Activated T-cell treated with anti-CD3 and anti-CD28 coated beads, Interleukin-2, amount 50 U/mL, for 24 hours (primary cell): ENCODE measurements around the gene BTNL8.
A peak's percentile ranks its signal among the peaks of the same experiment; 100 is the strongest.

Source experiments
- DNase-seq: peaks from one replicate; pipeline ENCODE4 v3.0.0-alpha.2; 2020
- H3K27ac Mint-ChIP-seq: 2 replicates; pipeline ENCODE4 v1.8.0; 2020; ENCODE audit warnings: mild to moderate bottlenecking, mixed read lengths
- H3K27me3 Mint-ChIP-seq: 2 replicates; pipeline ENCODE4 v1.8.0; 2020; ENCODE audit warnings: mixed read lengths
- H3K36me3 Mint-ChIP-seq: 2 replicates; pipeline ENCODE4 v1.8.0; 2020; ENCODE audit warnings: low read depth, mixed read lengths
- H3K4me1 Mint-ChIP-seq: 2 replicates; pipeline ENCODE4 v1.8.0; 2020; ENCODE audit warnings: low read depth, mixed read lengths
- H3K4me3 Mint-ChIP-seq: 2 replicates; pipeline ENCODE4 v1.8.0; 2020; ENCODE audit warnings: mild to moderate bottlenecking, moderate library complexity, mixed read lengths
- H3K9me3 Mint-ChIP-seq: 2 replicates; pipeline ENCODE4 v1.8.0; 2020; ENCODE audit warnings: mixed read lengths

The BTNL8 gene

DNA sequence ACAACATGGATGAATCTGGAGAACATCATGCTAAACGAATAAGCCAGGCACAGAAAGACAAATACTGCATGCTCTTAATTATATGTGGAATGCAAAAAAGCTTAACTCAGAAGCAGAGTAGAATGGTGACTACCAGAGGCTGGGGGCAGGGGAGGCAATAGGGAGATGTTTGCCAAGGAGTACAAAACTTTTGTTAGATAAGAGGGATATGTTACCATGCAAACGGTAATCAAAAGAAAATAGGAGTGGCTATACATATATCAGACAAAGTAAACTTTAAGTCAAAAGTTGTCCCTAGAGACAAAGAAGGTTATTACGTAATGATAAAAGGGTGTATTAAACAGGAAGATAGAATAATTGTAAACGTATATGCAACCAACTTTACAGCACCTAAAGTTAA lies 71.9 kb downstream of the BTNL8 start:
- Mint-ChIP-seq H3K4me1 (peaks cover 10% of the 10 kb centered on the region), H3K27me3 (peaks cover 9% of the 10 kb centered on the region), H3K4me3 (no peak overlapping the region), H3K27ac (no peak overlapping the region), H3K9me3 (no peaks in the 10 kb centered on the region), H3K36me3 (no peaks in the 10 kb centered on the region)
- no peak for DNase-seq

DNA sequence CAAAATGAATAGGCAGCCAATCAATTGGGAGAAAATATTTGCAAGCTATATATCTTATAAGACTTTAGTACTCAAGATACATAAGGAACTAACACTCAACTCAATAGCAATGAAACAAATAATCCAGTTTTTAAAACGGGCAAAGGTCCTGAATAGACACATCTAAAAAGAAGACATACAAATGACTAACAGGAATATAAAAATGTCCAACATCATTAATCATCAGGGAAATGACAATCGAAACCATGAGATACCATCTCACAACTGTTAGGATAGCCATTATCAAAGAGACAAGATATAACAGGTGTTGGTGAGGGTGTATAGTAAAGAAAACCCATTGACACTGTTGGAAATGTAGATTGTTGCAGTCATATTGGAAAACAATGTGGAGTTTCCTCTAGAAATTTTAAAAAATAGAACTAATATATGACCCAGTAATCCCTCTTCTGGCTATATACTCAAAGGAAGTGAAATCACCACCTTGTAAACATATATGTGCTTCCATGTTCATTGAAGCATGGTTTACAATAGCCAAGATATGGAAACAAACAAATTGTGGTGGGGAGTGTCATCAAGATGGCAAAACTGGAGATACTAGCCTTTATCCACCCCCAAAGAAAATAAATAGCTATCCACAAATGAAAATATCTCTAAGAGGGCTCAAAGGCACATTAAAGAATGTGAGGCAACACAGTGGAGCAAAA lies 75.8 kb downstream of the BTNL8 start:
- Mint-ChIP-seq H3K27ac (no peak overlapping the region), H3K9me3 (no peaks in the 10 kb centered on the region), H3K36me3 (no peaks in the 10 kb centered on the region), H3K4me3 (no peak overlapping the region), H3K4me1 (peaks cover 22% of the 10 kb centered on the region), H3K27me3 (peaks cover 2% of the 10 kb centered on the region)
- DNase-seq, result no peak

DNA sequence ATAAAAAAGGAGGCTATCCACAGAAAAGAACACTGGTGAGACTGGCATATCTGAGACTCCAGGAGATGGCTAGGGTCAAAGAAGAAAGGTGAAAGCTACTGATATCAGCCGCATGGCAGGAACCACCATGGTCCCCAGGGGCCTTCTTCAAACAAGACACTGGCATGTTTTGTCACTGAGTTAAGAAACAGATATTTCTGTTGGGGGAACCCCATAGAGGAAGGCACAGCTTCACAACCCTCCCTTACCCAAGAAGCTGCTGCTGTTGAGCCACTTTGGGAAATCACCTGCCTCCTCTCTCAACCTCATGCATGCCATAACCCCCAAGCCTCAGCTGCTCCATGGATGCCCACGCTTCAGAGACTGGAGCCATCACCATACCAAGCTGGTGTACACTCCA lies 76.4 kb downstream of the BTNL8 start:
- DNase-seq, result no peak
- peaks cover 22% of the 10 kb centered on the region for H3K4me1 Mint-ChIP-seq
- H3K27ac Mint-ChIP-seq, result peak overlapping the region; percentile 5
- H3K9me3 Mint-ChIP-seq, result no peaks in the 10 kb centered on the region
- H3K36me3 Mint-ChIP-seq, result no peaks in the 10 kb centered on the region
- no peak overlapping the region for H3K4me3 Mint-ChIP-seq
- peaks cover 2% of the 10 kb centered on the region for H3K27me3 Mint-ChIP-seq

DNA sequence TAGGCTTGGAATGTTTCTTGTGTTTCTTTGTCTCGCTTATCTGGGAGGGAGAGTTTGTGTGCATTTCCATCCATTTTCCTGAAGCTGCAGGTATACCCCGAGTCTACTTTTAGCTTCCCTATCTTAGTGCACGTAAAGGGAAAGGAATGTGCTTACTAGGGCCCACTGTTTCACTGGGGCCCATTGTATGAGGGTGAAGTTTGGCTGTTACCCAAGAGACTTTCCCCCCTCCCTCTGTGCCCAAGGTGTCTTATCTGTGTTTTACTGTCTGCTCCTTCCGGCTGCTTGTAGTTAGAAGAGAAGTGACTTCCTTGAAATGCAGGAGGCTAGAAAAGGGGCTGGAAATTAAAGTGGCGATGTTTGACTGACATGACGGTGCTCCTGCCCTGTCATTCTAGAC lies 77.6 kb downstream of the BTNL8 start:
- H3K36me3 Mint-ChIP-seq, result no peaks in the 10 kb centered on the region
- H3K27me3 Mint-ChIP-seq, result no peaks in the 10 kb centered on the region
- no peak overlapping the region for H3K4me3 Mint-ChIP-seq
- H3K27ac Mint-ChIP-seq, result peak overlapping the region; percentile 79
- H3K9me3 Mint-ChIP-seq, result no peaks in the 10 kb centered on the region
- peaks cover 22% of the 10 kb centered on the region for H3K4me1 Mint-ChIP-seq
- DNase-seq, result no peak

DNA sequence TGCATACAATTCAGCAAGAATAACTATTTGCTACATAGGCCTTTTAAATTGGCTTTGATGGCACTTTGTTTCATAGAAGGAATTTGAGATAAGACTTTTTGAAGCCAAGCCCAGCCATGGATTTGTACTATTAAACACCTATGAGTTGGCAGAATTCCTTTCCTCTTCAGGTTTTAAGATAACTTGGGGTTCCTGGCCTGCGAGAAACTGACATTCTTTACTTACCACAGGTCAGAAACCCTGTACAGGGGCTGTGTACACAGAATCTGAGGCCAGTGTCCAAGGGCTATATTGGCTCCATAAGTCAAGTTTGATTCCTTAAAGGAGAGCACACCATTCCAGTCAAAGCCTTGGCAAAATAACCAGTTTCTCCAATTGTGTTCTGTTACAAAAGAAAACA lies 78.9 kb downstream of the BTNL8 start:
- no peaks in the 10 kb centered on the region for H3K36me3 Mint-ChIP-seq
- no peak overlapping the region for H3K27ac Mint-ChIP-seq
- DNase-seq, result no peak
- no peak overlapping the region for H3K4me3 Mint-ChIP-seq
- H3K27me3 Mint-ChIP-seq, result peaks cover 2% of the 10 kb centered on the region
- H3K4me1 Mint-ChIP-seq, result peaks cover 22% of the 10 kb centered on the region
- H3K9me3 Mint-ChIP-seq, result no peaks in the 10 kb centered on the region

DNA sequence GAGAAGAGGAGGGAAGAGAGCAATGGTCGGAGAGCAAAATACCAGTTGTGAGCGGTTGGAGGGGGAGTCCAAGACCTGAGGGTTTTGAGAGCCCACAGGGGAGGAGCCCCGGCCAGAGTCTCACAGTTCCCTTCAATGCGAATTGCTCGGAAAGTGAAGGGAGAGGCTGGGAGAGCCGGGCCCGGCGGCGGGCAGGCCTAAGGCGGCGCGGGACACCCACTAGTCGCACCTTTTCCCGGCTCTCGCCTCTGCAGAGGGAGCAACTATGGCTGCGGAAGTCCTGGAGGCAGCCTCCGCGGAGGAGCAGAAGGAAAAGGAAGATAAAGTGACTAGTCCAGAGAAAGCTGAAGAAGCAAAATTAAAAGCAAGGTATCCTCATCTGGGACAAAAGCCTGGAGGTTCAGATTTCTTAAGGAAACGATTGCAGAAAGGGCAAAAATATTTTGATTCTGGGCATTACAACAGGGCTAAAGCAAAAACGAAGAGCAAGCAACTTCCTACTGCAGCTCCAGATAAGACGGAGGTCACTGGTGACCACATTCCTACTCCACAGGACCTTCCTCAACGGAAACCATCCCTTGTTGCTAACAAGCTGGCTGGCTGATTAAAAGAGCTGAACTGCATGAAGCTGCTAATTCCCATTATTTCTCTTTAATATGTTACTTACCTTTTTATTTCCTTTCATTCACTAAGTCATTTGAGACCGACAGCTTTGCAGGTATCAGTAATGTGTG lies 83.2 kb downstream of the BTNL8 start:
- Mint-ChIP-seq H3K9me3 (no peaks in the 10 kb centered on the region), H3K36me3 (no peaks in the 10 kb centered on the region), H3K4me3 (no peak overlapping the region), H3K4me1 (no peaks in the 10 kb centered on the region), H3K27me3 (peaks cover 8% of the 10 kb centered on the region), H3K27ac (no peak overlapping the region)
- DNase-seq, result no peak

DNA sequence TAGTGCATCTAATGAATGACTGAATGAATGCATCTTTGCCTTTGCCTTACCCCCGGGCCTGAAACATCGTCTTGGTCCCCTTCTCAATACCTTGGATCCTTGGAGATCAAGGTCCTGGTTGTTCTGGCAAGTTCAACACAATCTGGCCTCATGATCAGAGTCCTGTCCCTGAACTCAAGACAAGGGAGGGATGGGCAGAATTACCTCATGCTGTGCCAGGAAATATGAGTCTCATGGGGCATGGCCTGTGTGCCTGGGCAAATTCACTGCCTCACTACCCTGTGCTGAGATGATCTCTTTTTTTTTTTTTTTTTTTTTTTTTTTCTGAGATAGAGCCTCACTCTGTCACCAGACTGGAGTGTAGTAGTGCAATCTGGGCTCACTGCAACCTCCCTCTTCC lies 89.1 kb downstream of the BTNL8 start:
- Mint-ChIP-seq H3K36me3 (no peaks in the 10 kb centered on the region), H3K9me3 (no peaks in the 10 kb centered on the region)

DNA sequence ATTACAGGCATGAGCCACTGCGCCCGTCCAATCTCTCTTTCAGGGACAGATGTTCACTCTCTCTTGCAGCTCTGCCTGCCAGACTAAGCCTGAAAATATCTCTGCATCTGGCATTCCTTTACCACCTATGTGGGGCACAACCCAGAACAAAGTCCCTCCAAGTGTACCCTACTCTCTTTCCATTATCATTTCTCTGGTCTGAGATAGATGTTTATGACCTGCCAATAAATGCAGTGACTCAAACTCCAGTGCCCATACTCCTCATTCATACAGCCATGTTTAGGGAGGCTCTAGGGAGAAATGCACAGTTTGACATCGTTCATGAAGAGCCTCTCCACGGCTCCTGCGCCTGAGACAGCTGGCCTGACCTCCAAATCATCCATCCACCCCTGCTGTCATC lies 89.6 kb downstream of the BTNL8 start, which contains the start of gene BTNL3:
Gene BTNL3, plus strand, starts transcription at position 255 of the 400 bp plus-strand sequence. CDS start 183 bp downstream, outside the sequence.
- Mint-ChIP-seq H3K27ac (no peak within 1 kb of the TSS), H3K36me3 (no peaks in the 10 kb centered on the region), H3K4me3 (no peak within 1 kb of the TSS), H3K4me1 (no peaks in the 10 kb centered on the region), H3K9me3 (no peaks in the 10 kb centered on the region), H3K27me3 (peaks cover 52% of the 10 kb centered on the region)
- no peak for DNase-seq

More for the DNA sequence above, 89.1 kb downstream of the BTNL8 start:
- H3K27me3 Mint-ChIP-seq, result peaks cover 52% of the 10 kb centered on the region
- no peaks in the 10 kb centered on the region for H3K4me1 Mint-ChIP-seq
- H3K4me3 Mint-ChIP-seq, result no peak overlapping the region
- H3K27ac Mint-ChIP-seq, result no peak overlapping the region
- no peak for DNase-seq

DNA sequence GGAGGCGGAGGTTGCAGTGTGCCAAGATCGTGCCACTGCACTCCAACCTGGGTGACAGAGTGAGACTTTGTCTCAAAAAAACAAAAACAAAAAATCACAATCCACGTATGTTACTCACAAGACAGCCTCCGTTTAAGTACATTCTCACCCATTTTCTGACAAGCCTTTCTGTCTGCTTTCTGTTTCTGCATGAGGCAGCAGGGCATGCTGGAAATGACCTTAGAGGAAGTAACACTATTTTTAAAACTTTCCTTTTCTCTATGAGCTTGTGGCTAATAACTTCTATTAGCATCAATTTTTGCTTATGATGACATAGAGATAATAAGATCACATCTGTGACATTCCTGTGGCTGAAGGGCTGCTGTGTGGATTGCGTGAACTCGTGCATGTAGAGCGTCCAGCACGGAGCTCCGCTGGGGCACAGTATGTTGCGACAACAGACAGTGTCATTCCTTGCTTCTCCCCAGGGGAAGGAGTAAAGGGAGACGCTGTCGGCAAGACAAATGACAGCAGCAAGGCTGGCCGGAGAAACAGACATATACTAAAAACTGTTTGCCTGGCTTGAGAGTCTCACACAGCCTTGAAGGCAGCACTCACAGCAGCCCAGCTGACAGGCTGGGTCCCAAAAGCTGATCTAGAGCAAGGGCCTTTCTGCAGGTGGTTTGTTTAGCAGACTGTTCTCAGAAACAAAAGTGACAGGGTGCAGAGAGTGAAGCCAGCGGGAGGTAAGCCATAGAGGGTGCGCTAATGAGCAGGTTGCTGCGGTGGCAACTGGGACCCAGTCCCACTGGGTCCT lies 91.3 kb downstream of the BTNL8 start:
- Mint-ChIP-seq H3K27me3 (peaks cover 53% of the 10 kb centered on the region), H3K27ac (no peak overlapping the region), H3K36me3 (no peaks in the 10 kb centered on the region), H3K9me3 (peaks cover 4% of the 10 kb centered on the region), H3K4me3 (no peak overlapping the region), H3K4me1 (no peaks in the 10 kb centered on the region)
- no peak for DNase-seq

DNA sequence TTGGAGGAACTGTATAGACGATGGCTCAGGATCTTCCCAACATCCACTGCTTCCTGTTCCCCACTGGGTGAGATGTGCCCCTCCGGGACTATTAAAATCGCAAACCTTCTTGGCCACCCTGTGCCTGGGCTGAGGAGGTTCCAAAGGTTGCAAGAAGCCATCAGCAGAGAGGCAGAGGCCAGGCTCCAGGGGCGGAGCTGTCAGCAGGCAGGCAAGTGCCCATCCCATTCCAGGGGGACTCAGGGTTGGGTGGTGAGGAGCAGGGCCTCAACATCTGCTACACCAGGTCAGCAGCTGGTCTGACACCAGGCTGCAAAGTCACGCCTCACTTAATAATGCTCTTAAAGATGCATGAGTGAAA lies 91.9 kb downstream of the BTNL8 start:
- H3K9me3 Mint-ChIP-seq, result peaks cover 4% of the 10 kb centered on the region
- H3K27me3 Mint-ChIP-seq, result peaks cover 54% of the 10 kb centered on the region
- no peak overlapping the region for H3K4me3 Mint-ChIP-seq
- no peak for DNase-seq
- H3K36me3 Mint-ChIP-seq, result no peaks in the 10 kb centered on the region
- no peaks in the 10 kb centered on the region for H3K4me1 Mint-ChIP-seq
- no peak overlapping the region for H3K27ac Mint-ChIP-seq
